Right forelimb (tissue), 1 donor: ENCODE data around the gene SYNGAP1.

Experiments used
- DNase-seq: peaks from one replicate; pipeline ENCODE4 v3.0.0-alpha.2; 2018

Gene SYNGAP1

DNA sequence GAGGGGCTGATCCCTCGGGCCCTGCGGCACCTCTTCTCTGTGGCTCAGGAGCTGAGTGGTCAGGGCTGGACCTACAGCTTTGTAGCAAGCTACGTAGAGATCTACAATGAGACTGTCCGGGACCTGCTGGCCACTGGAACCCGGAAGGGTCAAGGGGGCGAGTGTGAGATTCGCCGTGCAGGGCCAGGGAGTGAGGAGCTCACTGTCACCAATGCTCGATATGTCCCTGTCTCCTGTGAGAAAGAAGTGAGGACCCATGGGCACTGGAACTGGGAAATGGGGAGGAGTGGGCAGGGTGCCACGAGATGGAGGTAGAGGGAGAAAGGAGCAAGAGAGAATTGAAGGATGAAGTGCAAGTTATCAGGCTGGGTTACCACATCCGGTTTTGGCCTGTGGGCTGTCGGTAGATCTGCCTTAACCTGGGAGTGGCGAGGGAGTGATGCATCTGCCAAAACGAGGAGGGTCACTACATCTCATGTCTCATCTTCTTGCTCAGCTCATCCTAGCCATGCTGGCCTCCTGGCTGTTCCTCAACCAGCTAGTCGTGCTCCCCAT lies 14.4 kb upstream of the SYNGAP1 start:
- DNase-seq: no peak

- no peak for DNase-seq
These were observed 13.7 kb upstream of the SYNGAP1 start for GRCh38 chr6:33406126-33406525.

DNA sequence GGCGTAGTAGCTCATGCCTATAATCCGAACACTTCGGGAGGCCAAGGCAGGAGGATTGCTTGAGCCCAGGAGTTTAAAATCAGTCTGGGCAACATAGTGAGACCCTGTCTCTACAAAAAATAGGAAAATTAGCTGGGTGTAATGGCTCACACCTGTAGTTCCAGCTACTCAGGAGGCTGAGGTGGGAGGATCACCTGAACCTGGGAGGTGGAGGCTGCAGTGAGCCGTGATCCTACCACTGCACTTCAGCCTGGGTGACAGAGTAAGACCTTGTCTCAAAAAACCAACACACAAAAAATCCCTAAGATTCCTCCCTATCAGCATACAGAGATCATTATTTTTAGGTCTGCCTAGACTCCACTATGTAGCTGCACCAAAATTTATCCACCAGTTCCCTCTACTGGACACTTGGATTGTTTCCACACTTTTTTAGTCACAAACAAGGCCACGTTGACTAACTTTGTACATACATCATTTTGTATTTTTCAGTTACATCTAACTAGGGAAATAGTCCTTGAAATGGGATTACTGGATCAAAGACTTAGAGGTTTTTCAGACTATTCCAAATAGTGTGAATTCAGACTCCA lies 12.6 kb upstream of the SYNGAP1 start:
- DNase-seq: no peak

GRCh38 chr6:33410050-33410710 lies 9.7 kb upstream of the SYNGAP1 start:
- peak; percentile 99 for DNase-seq

GRCh38 chr6:33410711-33411631 lies 8.9 kb upstream of the SYNGAP1 start, which contains the start of gene PHF1:
PHF1 (plus strand) TSS chr6:33411014; CDS start chr6:33412264, 1,250 bp downstream.
- peak; percentile 78 for DNase-seq

DNA sequence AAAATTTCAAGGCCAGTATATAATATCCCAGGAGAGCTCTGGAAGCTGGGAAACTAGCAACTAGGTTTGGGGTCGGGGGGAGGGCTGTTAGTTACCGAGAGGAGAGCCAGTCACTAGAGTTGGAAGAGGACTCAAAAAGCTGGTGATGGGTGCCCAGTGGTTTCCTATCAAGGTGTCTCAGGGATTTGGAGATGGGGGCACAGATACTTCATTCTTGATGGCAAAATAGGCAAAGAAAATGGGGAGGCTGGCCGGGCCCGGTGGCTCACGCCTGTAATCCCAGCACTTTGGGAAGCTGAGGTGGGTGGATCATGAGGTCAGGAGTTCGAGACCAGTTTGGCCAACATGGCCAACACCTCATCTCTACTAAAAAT lies 8.2 kb upstream of the SYNGAP1 start:
- DNase-seq: no peak

DNA sequence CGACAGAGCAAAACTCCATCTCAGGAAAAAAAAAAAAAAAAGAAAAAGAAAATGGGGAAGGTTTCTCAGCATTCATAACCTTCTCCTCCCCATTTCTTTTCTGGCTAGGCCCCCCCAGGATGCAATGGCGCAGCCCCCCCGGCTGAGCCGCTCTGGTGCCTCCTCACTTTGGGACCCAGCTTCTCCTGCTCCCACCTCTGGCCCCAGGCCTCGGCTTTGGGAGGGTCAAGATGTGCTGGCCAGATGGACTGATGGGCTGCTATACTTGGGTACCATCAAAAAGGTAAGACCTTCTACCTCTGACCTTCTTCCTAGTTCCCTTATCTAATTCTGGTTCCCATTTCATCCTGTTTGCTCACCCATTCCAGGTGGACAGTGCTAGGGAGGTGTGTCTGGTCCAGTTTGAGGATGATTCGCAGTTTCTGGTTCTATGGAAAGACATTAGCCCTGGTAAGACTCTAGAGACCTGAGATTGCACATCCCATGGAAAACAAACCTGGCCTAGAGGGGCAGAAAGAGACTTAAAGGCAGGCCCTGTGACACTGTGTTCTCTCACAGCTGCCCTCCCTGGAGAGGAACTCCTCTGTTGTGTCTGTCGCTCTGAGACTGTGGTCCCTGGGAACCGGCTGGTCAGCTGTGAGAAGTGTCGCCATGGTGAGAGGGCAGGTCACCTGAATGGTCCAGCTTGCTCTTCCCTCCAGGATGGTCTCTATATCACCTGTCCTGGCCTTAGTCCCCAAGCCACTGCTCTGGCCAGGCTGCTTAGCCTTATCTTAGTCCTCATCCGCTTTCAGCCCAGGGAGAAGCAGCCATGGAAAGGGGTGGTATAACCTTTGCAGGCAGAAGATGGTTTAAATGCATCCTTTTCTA lies 7.5 kb upstream of the SYNGAP1 start:
- DNase-seq: no peak

DNA sequence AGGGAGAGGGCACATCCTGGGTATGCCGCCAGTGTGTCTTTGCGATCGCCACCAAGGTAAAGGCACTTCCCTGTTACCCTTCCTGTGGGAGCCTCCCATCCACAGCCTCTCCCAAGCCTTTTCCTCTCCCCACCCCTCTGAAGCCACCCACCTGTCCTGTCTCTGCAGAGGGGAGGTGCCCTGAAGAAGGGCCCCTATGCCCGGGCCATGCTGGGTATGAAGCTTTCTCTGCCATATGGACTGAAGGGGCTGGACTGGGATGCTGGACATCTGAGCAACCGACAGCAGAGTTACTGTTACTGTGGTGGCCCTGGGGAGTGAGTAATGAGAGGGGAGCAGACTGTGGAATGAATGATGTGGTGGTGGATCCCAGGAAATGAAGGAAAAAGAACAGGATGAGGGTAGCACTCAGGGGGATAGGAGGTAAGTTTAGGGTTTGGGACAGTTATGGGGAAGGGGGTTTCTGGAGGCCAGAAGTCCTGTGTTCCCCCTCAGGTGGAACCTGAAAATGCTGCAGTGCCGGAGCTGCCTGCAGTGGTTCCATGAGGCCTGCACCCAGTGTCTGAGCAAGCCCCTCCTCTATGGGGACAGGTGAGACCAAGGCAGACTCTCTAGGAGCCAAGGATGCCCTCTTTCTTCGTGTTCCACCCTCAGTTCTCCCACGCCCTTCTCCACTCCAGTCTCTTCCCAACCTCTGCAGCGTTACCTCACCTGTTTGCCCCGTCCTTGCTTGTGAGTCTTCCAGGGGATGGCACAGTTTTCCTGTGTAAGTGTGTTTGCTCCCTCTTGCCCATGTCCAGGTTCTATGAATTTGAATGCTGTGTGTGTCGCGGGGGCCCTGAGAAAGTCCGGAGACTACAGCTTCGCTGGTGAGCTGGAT lies 6.4 kb upstream of the SYNGAP1 start:
- DNase-seq: no peak

DNA sequence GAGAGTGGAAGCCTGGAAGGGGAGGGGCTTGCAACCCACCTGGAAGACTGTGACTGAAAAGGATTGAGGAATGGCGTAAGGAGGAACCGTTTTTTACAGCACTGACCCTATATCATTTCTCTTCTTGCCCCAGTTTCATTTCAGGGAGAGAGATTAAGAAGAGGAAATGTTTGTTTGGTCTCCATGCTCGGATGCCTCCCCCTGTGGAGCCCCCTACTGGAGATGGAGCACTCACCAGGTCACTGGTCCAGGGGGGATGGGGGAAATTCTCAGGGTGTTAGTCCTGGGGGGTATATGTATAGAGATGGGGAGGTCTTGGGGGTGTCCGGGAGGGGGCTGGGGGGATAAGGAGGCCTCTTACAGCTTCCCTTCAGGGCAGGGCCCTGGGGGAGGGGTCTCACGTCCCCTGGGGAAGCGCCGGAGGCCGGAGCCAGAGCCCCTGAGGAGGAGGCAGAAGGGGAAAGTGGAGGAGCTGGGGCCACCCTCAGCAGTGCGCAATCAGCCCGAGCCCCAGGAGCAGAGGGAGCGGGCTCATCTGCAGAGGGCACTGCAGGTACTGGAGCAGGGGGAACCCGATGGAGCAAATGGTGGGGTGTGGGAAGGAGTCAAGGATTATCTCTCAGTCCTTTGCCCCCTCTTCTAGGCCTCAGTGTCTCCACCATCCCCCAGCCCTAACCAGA lies 5.1 kb upstream of the SYNGAP1 start:
- no peak for DNase-seq

- DNase-seq: no peak
These were observed 4.0 kb upstream of the SYNGAP1 start for GRCh38 chr6:33415831-33416230.

DNA sequence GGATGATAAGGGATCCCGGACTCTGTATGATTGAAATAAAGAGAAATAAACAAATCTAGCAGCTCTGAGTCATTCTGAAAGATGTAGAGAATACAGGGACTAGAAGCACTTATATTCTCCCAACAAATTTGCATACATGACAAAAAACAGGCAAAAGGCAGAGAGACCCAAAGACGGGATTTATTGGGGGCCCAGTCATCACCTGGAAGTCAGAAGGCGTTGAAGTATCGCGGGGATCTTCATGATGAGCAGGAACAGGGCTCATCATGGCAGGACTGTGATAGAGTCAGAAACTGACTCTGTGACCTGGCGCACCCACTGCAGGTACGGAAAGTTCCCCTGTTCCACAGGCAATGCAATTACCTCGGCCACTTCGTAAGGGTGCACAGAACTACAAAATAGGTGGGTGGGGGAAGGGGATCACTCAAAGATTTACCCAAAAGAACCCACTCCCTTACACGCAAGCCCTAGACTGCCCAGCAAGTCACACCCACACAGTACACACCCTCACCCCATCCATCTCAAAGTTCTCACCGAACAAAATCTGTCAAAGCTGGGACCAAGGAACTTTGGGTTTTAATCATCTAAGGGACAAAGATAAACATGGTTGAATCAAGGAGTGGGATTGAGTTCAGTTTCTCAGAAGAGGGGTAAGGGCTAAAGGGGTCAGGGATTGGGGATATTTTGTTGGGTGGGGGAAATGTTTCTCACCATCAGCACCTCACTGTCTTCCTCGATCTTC lies 3.3 kb upstream of the SYNGAP1 start:
- no peak for DNase-seq

GRCh38 chr6:33417128-33417902 lies 2.5 kb upstream of the SYNGAP1 start:
- no peak for DNase-seq

DNA sequence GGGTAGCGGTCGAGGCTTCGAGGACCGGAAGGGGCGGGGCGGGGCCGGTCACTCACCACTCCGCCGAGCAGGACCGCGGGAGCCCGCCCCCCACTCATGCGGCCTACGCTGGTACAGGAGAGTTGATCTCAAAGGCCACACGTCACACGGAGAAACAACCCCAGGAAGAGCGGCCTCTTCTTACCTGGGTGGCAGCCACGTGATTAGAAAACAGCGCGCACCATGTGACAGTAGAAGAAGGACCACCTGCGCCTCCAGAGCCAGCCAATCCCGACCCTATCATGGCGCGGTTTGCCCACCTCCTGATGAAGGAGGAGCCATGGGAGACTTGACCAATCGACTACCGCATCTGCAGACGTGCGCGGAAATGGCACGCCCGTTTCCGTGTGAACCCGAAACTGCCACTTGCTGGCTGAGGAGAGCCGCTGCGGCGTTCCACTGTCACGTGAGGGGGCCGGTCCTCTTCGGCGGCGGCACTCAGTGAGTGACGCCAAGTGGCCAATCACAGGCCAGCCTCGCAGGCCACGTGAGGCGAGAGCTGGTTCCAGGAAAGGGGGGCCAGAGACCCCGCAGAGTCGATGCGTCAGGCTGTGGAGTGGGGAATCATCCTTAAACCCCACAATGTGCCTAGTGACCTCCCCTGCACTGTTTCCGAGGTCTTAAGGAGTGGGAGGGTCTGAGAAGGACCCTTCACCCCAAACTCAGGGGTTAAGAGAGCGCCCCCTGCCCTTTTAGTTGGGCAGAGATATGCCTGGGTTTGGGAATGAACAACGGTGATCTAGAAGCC lies 1.8 kb upstream of the SYNGAP1 start, which contains the start of gene CUTA:
Gene CUTA, minus strand, starts transcription at position 205 of the 787 bp plus-strand sequence. Its CDS starts 107 bp downstream, at position 98.
- peak; percentile 99 for DNase-seq

GRCh38 chr6:33418690-33419291 lies 1.1 kb upstream of the SYNGAP1 start:
- no peak for DNase-seq

DNA sequence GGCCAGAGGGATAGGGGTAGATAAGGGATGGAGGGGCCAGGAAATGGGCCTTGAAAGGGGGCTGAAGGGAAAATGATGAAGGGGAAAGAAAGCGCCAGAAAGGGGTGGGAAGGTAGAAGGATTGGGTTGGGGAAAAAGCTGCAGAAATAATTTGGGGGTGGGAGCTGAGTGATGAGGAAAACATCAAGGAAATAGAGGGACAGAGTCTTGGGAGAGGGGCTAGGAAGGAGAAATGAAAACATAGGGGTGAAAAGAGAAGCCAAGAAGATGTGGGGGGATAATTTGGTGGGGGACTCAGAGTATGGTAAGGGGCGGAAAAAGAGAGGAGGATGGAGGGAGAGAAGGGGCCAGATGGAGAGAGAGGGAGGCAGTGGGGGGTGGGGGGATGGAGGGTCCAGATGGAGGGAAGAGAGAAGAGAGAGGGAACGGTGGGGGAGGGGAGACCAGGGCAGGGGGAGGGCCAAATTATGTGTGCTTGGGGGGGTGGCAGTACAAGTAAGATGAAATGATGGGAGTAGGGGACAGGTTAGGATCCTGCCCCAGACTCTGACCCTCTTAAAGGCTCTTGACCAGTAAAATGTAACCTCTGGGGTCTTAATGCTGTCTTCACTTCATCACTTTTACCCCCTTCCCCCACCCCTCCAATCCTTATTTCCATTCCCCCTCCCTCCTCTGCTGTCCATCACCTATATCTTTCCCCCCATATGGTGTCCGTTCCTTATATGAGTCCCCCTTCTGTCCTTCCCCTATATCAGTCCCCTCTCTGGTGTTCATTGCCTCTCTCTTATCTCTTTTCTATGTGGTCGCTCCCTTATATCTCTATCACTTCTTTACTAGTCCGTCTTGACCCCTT lies 852 bp downstream of the SYNGAP1 start:
- no peak for DNase-seq

DNA sequence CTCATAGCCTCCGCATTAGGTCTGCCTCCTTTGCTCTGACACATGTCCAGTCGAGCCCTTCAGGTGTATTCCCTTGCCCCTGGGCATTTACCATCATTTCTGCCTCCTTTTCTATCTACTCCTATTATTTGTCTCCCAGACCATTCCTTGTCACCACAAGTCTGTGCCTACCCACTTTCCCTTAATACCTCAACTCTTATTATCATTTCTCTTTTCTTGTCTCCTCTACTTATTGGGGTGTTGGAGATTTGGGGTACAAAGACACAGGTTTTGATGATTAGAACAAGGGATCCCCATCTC lies 1.4 kb downstream of the SYNGAP1 start:
- DNase-seq: no peak

GRCh38 chr6:33423777-33424176 lies 3.9 kb downstream of the SYNGAP1 start:
- DNase-seq: no peak
